Stimulated activated naive CD4-positive, alpha-beta T cell (primary cell): ENCODE data around the gene FNIP1.
"Not testable (repeated sequence)": the region's sequence is repeated elsewhere in the genome, so short reads cannot be mapped to it uniquely, and the experiment has no call there.

Experiments
- DNase-seq, 6 experiments: peaks; one replicate each; lab custom pipeline; 2025; lab: John Stamatoyannopoulos, UW

FNIP1 gene

GRCh38 chr5:131607903-131608540 is 188.8 kb downstream of the FNIP1 start:
- DNase-seq, result no peak

GRCh38 chr5:131607418-131607817 is 189.4 kb downstream of the FNIP1 start:
- DNase-seq, result no peak

DNA sequence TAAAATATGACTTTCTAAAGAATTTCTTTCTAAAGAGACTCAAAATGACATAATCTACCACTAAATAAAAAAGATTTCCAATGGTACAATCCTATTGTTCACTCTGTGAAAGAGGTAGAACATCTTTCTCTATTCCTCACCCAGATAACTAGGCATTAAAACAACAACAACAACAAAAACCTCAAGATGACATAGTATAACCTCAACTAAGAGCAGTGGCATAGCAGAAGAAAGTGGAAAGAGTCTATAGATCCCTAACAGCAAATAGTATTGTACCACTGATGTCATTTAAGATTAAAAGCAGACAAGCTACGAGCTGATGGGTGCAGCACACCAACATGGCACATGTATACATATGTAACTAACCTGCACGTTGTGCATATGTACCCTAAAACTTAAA is 191.7 kb downstream of the FNIP1 start:
- no peak for DNase-seq

- peak in 3 of 6 experiments; percentile 40 to 67 (median 54) for DNase-seq
These were observed 201.5 kb downstream of the FNIP1 start for GRCh38 chr5:131595088-131596033.

- no peak for DNase-seq
These were observed 202.9 kb downstream of the FNIP1 start for GRCh38 chr5:131593921-131594320.

- DNase-seq, result not testable (repeated sequence)
These were observed 203.4 kb downstream of the FNIP1 start for GRCh38 chr5:131593436-131593835.
